Fibroblast of lung (primary cell): ENCODE data around the gene SCGB1C2.

ENCODE experiments used
- EZH2 ChIP-seq: IDR thresholded peaks from 2 replicates; pipeline ENCODE4 v1.5.1; 2012; ENCODE audit warnings: low read length, control low read depth, mild to moderate bottlenecking; ENCODE audit errors: missing control alignments
- TF ChIP-seq, protein P1 (sequence below), 2 donors: IDR thresholded peaks in 1 of 2; conservative IDR thresholded peaks in 1 of 2; 1 replicate in 1 of 2; 2 replicates in 1 of 2; pipeline ENCODE4 v1.5.1; 2011 to 2012; ENCODE audit warnings: low read length in 2 of 2, control low read depth in 1 of 2, inconsistent platforms in 1 of 2, low read depth in 1 of 2, mild to moderate bottlenecking in 1 of 2

DNA sequence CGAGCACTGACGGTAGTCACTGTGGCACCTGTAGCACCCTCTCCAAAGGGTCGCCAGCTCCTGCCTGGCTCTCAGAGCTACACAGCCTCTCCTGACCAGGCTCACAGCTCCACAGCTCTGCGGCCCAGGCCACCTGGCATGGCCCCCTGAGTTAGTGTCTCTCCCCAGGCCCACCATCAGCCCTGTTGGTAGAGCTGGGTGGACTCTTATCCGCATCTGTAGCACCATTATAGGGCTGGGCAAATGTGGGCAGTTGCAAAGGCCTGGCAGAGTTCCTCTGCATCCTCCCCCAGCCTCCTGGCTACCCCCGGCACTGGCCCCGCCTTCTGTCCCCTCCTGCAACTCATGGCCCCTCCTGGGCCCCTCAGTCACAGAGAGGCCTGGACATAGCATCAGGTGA, 18.2 kb downstream of the SCGB1C2 start:
- TF ChIP-seq, protein P1, sequence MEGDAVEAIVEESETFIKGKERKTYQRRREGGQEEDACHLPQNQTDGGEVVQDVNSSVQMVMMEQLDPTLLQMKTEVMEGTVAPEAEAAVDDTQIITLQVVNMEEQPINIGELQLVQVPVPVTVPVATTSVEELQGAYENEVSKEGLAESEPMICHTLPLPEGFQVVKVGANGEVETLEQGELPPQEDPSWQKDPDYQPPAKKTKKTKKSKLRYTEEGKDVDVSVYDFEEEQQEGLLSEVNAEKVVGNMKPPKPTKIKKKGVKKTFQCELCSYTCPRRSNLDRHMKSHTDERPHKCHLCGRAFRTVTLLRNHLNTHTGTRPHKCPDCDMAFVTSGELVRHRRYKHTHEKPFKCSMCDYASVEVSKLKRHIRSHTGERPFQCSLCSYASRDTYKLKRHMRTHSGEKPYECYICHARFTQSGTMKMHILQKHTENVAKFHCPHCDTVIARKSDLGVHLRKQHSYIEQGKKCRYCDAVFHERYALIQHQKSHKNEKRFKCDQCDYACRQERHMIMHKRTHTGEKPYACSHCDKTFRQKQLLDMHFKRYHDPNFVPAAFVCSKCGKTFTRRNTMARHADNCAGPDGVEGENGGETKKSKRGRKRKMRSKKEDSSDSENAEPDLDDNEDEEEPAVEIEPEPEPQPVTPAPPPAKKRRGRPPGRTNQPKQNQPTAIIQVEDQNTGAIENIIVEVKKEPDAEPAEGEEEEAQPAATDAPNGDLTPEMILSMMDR (conservative IDR thresholded peaks at IDR 0.05 in 1 of 2, IDR thresholded peaks at IDR 0.05 in 1 of 2; ENCODE audit: low read depth in 1 of 2, low read length in 2 of 2): no peak
- TF ChIP-seq EZH2: no peak
